GM23248 (cell line): ENCODE results near the gene C3orf62. TPM values are rescaled to one million over a fixed set of nuclear protein-coding genes. Genes with fewer than 3 reads are reported as not detected.
"Not testable (repeated sequence)": the region's sequence is repeated elsewhere in the genome, so short reads cannot be mapped to it uniquely, and the experiment has no call there.

Source experiments
- DNase-seq: peaks from one replicate; pipeline ENCODE4 v3.0.0-alpha.2; 2015
- H2AFZ ChIP-seq: fragments of 200-600 bp; sonication (generic); 2 replicates; pipeline ENCODE4 v1.6.1; 2016; ENCODE audit warnings: antibody characterized with exemption
- H3F3A ChIP-seq: fragments of 200-600 bp; sonication (generic); 2 replicates; pipeline ENCODE4 v1.6.1; 2016; ENCODE audit warnings: mild to moderate bottlenecking, antibody characterized with exemption, mixed run types; ENCODE audit not compliant: insufficient read depth
- H3K27ac ChIP-seq: fragments of 200-600 bp; sonication (generic); 2 replicates; pipeline ENCODE4 v1.5.1; 2016; ENCODE audit warnings: mild to moderate bottlenecking
- H3K27me3 ChIP-seq: fragments of 200-600 bp; sonication (generic); replicated peaks from 2 replicates; pipeline ENCODE4 v1.6.1; 2016; ENCODE audit warnings: mild to moderate bottlenecking; ENCODE audit not compliant: insufficient read depth
- H3K36me3 ChIP-seq: fragments of 200-600 bp; sonication (generic); 2 replicates; pipeline ENCODE4 v1.6.1; 2016; ENCODE audit warnings: low read depth, mild to moderate bottlenecking
- H3K4me1 ChIP-seq: fragments of 200-600 bp; sonication (generic); 2 replicates; pipeline ENCODE4 v1.6.1; 2016; ENCODE audit warnings: mild to moderate bottlenecking; ENCODE audit not compliant: insufficient read depth
- H3K4me2 ChIP-seq: fragments of 200-600 bp; sonication (generic); one replicate; pipeline ENCODE4 v1.6.1; 2016; ENCODE audit warnings: mild to moderate bottlenecking; ENCODE audit not compliant: unreplicated experiment
- H3K4me3 ChIP-seq: fragments of 200-600 bp; sonication (generic); 2 replicates; pipeline ENCODE4 v1.5.1; 2016; ENCODE audit warnings: mild to moderate bottlenecking
- H3K79me2 ChIP-seq: fragments of 200-600 bp; sonication (generic); 2 replicates; pipeline ENCODE4 v1.6.1; 2016; ENCODE audit warnings: mild to moderate bottlenecking; ENCODE audit not compliant: insufficient read depth
- H3K9ac ChIP-seq: fragments of 200-600 bp; sonication (generic); 2 replicates; pipeline ENCODE4 v1.6.1; 2016; ENCODE audit warnings: mild to moderate bottlenecking
- H3K9me2 ChIP-seq: fragments of 200-600 bp; sonication (generic); 2 replicates; pipeline ENCODE4 v1.6.1; 2016; ENCODE audit warnings: mixed run types, mild to moderate bottlenecking, moderate library complexity; ENCODE audit not compliant: insufficient read depth
- H3K9me3 ChIP-seq: fragments of 200-600 bp; sonication (generic); one replicate; pipeline ENCODE4 v1.6.1; 2017; ENCODE audit warnings: low read depth
- H4K20me1 ChIP-seq: fragments of 200-600 bp; sonication (generic); 2 replicates; pipeline ENCODE4 v1.6.0; 2016; ENCODE audit not compliant: insufficient read depth
- EZH2 ChIP-seq: fragments of 200-600 bp; sonication (generic); IDR thresholded peaks from 2 replicates; pipeline ENCODE4 v1.6.1; 2018; ENCODE audit warnings: antibody characterized with exemption, mild to moderate bottlenecking; ENCODE audit not compliant: insufficient read depth, poor library complexity, severe bottlenecking
- EZH2phosphoT487 ChIP-seq: fragments of 200-600 bp; sonication (generic); IDR thresholded peaks from 2 replicates; pipeline ENCODE4 v1.6.1; 2018; ENCODE audit warnings: antibody characterized with exemption, moderate library complexity, mild to moderate bottlenecking, low read depth; ENCODE audit not compliant: insufficient read depth
- WGBS, 2 experiments: methylation state at CpG; one replicate each; pipeline ENCODE4 v1.1.6; 2015 to 2017; ENCODE audit warnings: low lambda C conversion rate in 2 of 2, low coverage in 1 of 2; ENCODE audit errors: missing lambda C conversion rate in 2 of 2; 5-methylcytosine and 5-hydroxymethylcytosine counted together
- in situ Hi-C: fragments of 300-500 bp; cut with MboI; formaldehyde crosslinking; loops from 2 replicates; pipeline ENCODE4 v1.15.0; 2020
- polyA plus RNA-seq: library from polyadenylated mRNA; unstranded; fragments of >200 nt; fragmentation: Nextera tagmentation; extraction: Ambion mirVana; gene quantifications from 2 replicates; pipeline ENCODE4 v1.2.1, GENCODE V29; 2016
- total RNA-seq: library from RNA; depleted of rRNA; stranded (reverse); fragments of >200 nt; shearing (Covaris generic); gene quantifications from 2 replicates; pipeline ENCODE4 v1.2.3, GENCODE V29; 2014

Gene C3orf62
- total and polyA plus RNA-seq, 2 experiments from 2014 or later: 1.5 to 2.9 TPM

GRCh38 chr3:49248840-49249227, 28.2 kb downstream of the C3orf62 start:
- TF ChIP-seq EZH2phosphoT487 (no peak), EZH2 (no peak)
- peak; percentile 51 for DNase-seq
- H3K4me2 ChIP-seq: no peak overlapping the region
- H3F3A ChIP-seq: no peaks in the 10 kb centered on the region
- H2AFZ ChIP-seq: no peak overlapping the region
- no peaks in the 10 kb centered on the region for H3K27me3 ChIP-seq
- H3K9me3 ChIP-seq: no peaks in the 10 kb centered on the region
- H3K4me1 ChIP-seq: peaks cover 9% of the 10 kb centered on the region; the same call in 1 of the 2 replicates
- no peaks in the 10 kb centered on the region for H3K9me2 ChIP-seq
- no peak overlapping the region for H3K9ac ChIP-seq
- H4K20me1 ChIP-seq: no peaks in the 10 kb centered on the region
- no peaks in the 10 kb centered on the region for H3K36me3 ChIP-seq
- H3K27ac ChIP-seq: peak overlapping the region; percentile 17
- no peak overlapping the region for H3K4me3 ChIP-seq
- H3K79me2 ChIP-seq: no peaks in the 10 kb centered on the region
- in situ Hi-C loops: no loop called here

GRCh38 chr3:49244581-49245205, 32.3 kb downstream of the C3orf62 start:
- Histone ChIP-seq H4K20me1 (no peaks in the 10 kb centered on the region), H3K9me2 (no peaks in the 10 kb centered on the region), H3K9me3 (no peaks in the 10 kb centered on the region), H3F3A (no peaks in the 10 kb centered on the region), H3K4me1 (peaks cover 9% of the 10 kb centered on the region; the same call in 1 of the 2 replicates), H3K4me2 (no peak overlapping the region), H3K27ac (no peak overlapping the region), H3K36me3 (no peaks in the 10 kb centered on the region), H3K4me3 (no peak overlapping the region), H3K27me3 (no peaks in the 10 kb centered on the region), H2AFZ (no peak overlapping the region), H3K9ac (no peak overlapping the region), H3K79me2 (no peaks in the 10 kb centered on the region)
- no peak for DNase-seq
- 29 to 34% methylated on average over 1 of the region's 1 CpG for WGBS, 2 experiments
- no peak for TF ChIP-seq EZH2phosphoT487
- TF ChIP-seq EZH2: no peak
- in situ Hi-C loops: no loop called here

- H2AFZ ChIP-seq, H3K9me2 ChIP-seq, H3F3A ChIP-seq, H3K36me3 ChIP-seq, H3K27me3 ChIP-seq, H3K4me1 ChIP-seq, H3K9ac ChIP-seq, H3K27ac ChIP-seq, H4K20me1 ChIP-seq, H3K4me2 ChIP-seq, DNase-seq, H3K4me3 ChIP-seq, H3K79me2 ChIP-seq, H3K9me3 ChIP-seq, in situ Hi-C loops: not testable (repeated sequence)
- WGBS, 2 experiments: 84 to 90% methylated on average over 11 of the region's 11 CpGs
Measured at GRCh38 chr3:49240091-49240490, 36.9 kb downstream of the C3orf62 start.

GRCh38 chr3:49238274-49239127, 38.5 kb downstream of the C3orf62 start:
- H4K20me1 ChIP-seq: no peaks in the 10 kb centered on the region
- TF ChIP-seq EZH2phosphoT487: no peak
- TF ChIP-seq EZH2: no peak
- no peaks in the 10 kb centered on the region for H3K9me3 ChIP-seq
- H3K27ac ChIP-seq: no peak overlapping the region
- in situ Hi-C loops: no loop called here
- H3F3A ChIP-seq: no peaks in the 10 kb centered on the region
- DNase-seq: peak; percentile 42
- no peaks in the 10 kb centered on the region for H3K36me3 ChIP-seq
- H3K4me1 ChIP-seq: no peaks in the 10 kb centered on the region
- no peak overlapping the region for H3K4me2 ChIP-seq
- H3K27me3 ChIP-seq: no peaks in the 10 kb centered on the region
- no peaks in the 10 kb centered on the region for H3K9me2 ChIP-seq
- no peaks in the 10 kb centered on the region for H3K79me2 ChIP-seq
- no peak overlapping the region for H3K9ac ChIP-seq
- no peak overlapping the region for H2AFZ ChIP-seq
- 64 to 68% methylated on average over 9 of the region's 9 CpGs for WGBS, 2 experiments
- H3K4me3 ChIP-seq: no peak overlapping the region
